HG02642 (cell line): ENCODE results near the gene DPH6.
A peak's percentile ranks its signal among the peaks of the same experiment; 100 is the strongest.
"Not testable (repeated sequence)": the region's sequence is repeated elsewhere in the genome, so short reads cannot be mapped to it uniquely, and the experiment has no call there.

ENCODE experiments used
- ATAC-seq: cut with Tn5 transposase; IDR thresholded peaks from one replicate; pipeline ENCODE4 v1.9.1; 2021; ENCODE audit warnings: mild to moderate bottlenecking; ENCODE audit not compliant: unreplicated experiment, poor library complexity

DPH6 gene

GRCh38 chr15:35545824-35546510, at the start of gene DPH6:
DPH6 (minus strand) TSS chr15:35546165; CDS start chr15:35546141, 24 bp downstream.
- peak; percentile 92 for ATAC-seq

- no peak for ATAC-seq
These were observed 49.7 kb upstream of the DPH6 start for GRCh38 chr15:35595656-35596055.

GRCh38 chr15:35591987-35592386, 46.0 kb upstream of the DPH6 start:
- not testable (repeated sequence) for ATAC-seq

GRCh38 chr15:35583863-35584528, 38.0 kb upstream of the DPH6 start:
- no peak for ATAC-seq

- ATAC-seq, result no peak
These were observed 34.6 kb upstream of the DPH6 start for GRCh38 chr15:35580606-35581005.

GRCh38 chr15:35567392-35567791, 21.4 kb upstream of the DPH6 start:
- no peak for ATAC-seq

- no peak for ATAC-seq
These were observed 21.0 kb upstream of the DPH6 start for GRCh38 chr15:35566991-35567390.

GRCh38 chr15:35565901-35566300, 19.9 kb upstream of the DPH6 start:
- ATAC-seq, result no peak

- ATAC-seq, result no peak
These were observed 16.7 kb upstream of the DPH6 start for GRCh38 chr15:35562641-35563040.

- ATAC-seq, result no peak
These were observed 15.3 kb upstream of the DPH6 start for GRCh38 chr15:35561308-35561707.

GRCh38 chr15:35560870-35561269, 14.9 kb upstream of the DPH6 start:
- ATAC-seq, result no peak

- no peak for ATAC-seq
These were observed 14.3 kb upstream of the DPH6 start for GRCh38 chr15:35560258-35560657.

GRCh38 chr15:35559683-35560082, 13.7 kb upstream of the DPH6 start:
- no peak for ATAC-seq

- no peak for ATAC-seq
These were observed 11.6 kb upstream of the DPH6 start for GRCh38 chr15:35557544-35557943.

- ATAC-seq, result no peak
These were observed 11.0 kb upstream of the DPH6 start for GRCh38 chr15:35557012-35557411.

GRCh38 chr15:35555244-35555643, 9.3 kb upstream of the DPH6 start:
- no peak for ATAC-seq

GRCh38 chr15:35550957-35551356, 5.0 kb upstream of the DPH6 start:
- ATAC-seq, result no peak

GRCh38 chr15:35549567-35549966, 3.6 kb upstream of the DPH6 start:
- no peak for ATAC-seq

- no peak for ATAC-seq
These were observed 2.5 kb upstream of the DPH6 start for GRCh38 chr15:35548435-35548834.

- ATAC-seq, result no peak
These were observed 1.9 kb upstream of the DPH6 start for GRCh38 chr15:35547775-35548364.

- peak; percentile 16 for ATAC-seq
These were observed 781 bp upstream of the DPH6 start for GRCh38 chr15:35546511-35547381.
